ENCODE results near the gene WBP2.

DNA sequence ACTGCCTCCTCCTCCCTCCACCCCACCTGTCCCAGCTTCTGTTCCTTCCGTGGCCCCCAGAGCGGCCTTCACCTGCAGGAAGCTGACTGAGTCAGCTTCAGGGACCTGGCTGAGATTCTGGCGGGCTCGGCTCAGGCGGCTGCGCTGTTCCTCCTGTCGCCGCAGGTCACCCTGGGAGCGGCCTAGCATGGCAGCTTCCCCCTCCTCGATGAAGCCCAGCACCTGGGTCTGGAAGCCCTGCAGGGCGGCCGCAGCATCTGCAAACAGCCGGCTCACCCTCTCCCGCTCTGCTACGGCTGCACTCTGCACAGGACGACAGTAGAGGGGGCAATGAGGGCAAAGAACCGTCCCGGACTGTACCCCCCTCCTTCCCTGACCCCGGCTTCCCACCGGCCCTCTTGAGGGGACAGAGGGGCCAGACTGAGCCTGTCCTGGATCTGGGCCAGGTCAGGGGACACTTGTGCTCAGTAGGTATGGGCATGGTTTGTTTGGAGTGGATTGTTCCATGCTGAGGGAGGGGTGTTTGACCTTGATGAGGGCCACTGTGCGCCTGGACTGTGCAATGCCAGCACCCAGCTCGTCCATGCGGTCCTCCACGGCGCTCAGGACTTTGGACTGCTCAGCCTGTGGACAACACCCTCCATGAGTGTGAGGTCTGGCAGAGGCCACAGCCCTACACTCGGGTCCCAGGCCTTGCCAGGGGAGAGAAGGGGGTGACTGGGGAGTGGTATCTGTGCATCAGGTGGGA is 21.2 kb upstream of the WBP2 start:
- TF ChIP-seq, protein P1, sequence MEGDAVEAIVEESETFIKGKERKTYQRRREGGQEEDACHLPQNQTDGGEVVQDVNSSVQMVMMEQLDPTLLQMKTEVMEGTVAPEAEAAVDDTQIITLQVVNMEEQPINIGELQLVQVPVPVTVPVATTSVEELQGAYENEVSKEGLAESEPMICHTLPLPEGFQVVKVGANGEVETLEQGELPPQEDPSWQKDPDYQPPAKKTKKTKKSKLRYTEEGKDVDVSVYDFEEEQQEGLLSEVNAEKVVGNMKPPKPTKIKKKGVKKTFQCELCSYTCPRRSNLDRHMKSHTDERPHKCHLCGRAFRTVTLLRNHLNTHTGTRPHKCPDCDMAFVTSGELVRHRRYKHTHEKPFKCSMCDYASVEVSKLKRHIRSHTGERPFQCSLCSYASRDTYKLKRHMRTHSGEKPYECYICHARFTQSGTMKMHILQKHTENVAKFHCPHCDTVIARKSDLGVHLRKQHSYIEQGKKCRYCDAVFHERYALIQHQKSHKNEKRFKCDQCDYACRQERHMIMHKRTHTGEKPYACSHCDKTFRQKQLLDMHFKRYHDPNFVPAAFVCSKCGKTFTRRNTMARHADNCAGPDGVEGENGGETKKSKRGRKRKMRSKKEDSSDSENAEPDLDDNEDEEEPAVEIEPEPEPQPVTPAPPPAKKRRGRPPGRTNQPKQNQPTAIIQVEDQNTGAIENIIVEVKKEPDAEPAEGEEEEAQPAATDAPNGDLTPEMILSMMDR (IDR thresholded peaks at IDR 0.05; ENCODE audit: insufficient read depth, low read length, poor library complexity, severe bottlenecking) = peak; percentile 13
- no peak for TF ChIP-seq EZH2phosphoT487 (conservative IDR thresholded peaks at IDR 0.05; ENCODE audit: low read length)
